Measurements from ENCODE around the gene CXCL3. TPM values are rescaled to one million over a fixed set of nuclear protein-coding genes. Genes with fewer than 3 reads are reported as not detected.

Gene CXCL3
- total RNA-seq, 1 experiment from 2014 or later: 0.23 TPM

GRCh38 chr4:74056858-74057562 lies 18.5 kb upstream of the CXCL3 start:
- no peak overlapping the region for H3K4me3 ChIP-seq (ENCODE audit: low read depth in 2 of 2, low read length in 2 of 2)
- H3K27ac ChIP-seq (ENCODE audit: low read length): no peak overlapping the region
- no peak for ATAC-seq
- ChIA-PET POLR2A (no interaction called here), CTCF (no interaction called here)
- TF ChIP-seq, protein P1, sequence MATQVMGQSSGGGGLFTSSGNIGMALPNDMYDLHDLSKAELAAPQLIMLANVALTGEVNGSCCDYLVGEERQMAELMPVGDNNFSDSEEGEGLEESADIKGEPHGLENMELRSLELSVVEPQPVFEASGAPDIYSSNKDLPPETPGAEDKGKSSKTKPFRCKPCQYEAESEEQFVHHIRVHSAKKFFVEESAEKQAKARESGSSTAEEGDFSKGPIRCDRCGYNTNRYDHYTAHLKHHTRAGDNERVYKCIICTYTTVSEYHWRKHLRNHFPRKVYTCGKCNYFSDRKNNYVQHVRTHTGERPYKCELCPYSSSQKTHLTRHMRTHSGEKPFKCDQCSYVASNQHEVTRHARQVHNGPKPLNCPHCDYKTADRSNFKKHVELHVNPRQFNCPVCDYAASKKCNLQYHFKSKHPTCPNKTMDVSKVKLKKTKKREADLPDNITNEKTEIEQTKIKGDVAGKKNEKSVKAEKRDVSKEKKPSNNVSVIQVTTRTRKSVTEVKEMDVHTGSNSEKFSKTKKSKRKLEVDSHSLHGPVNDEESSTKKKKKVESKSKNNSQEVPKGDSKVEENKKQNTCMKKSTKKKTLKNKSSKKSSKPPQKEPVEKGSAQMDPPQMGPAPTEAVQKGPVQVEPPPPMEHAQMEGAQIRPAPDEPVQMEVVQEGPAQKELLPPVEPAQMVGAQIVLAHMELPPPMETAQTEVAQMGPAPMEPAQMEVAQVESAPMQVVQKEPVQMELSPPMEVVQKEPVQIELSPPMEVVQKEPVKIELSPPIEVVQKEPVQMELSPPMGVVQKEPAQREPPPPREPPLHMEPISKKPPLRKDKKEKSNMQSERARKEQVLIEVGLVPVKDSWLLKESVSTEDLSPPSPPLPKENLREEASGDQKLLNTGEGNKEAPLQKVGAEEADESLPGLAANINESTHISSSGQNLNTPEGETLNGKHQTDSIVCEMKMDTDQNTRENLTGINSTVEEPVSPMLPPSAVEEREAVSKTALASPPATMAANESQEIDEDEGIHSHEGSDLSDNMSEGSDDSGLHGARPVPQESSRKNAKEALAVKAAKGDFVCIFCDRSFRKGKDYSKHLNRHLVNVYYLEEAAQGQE (IDR thresholded peaks at IDR 0.05; ENCODE audit: insufficient read depth in 1 of 2, low read depth in 2 of 2, low read length in 1 of 2): no peak
- TF ChIP-seq, protein P2, sequence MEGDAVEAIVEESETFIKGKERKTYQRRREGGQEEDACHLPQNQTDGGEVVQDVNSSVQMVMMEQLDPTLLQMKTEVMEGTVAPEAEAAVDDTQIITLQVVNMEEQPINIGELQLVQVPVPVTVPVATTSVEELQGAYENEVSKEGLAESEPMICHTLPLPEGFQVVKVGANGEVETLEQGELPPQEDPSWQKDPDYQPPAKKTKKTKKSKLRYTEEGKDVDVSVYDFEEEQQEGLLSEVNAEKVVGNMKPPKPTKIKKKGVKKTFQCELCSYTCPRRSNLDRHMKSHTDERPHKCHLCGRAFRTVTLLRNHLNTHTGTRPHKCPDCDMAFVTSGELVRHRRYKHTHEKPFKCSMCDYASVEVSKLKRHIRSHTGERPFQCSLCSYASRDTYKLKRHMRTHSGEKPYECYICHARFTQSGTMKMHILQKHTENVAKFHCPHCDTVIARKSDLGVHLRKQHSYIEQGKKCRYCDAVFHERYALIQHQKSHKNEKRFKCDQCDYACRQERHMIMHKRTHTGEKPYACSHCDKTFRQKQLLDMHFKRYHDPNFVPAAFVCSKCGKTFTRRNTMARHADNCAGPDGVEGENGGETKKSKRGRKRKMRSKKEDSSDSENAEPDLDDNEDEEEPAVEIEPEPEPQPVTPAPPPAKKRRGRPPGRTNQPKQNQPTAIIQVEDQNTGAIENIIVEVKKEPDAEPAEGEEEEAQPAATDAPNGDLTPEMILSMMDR (IDR thresholded peaks at IDR 0.05): no peak
- TF ChIP-seq POLR2AphosphoS5 (IDR thresholded peaks at IDR 0.05; ENCODE audit: low read depth, low read length) (no peak), TCF7L2 (IDR thresholded peaks at IDR 0.05; ENCODE audit: low read depth, low read length) (no peak), SIN3A (IDR thresholded peaks at IDR 0.05; ENCODE audit: borderline replicate concordance, insufficient read depth, low read depth, low read length) (no peak)
- in situ Hi-C loops (cut with HindIII; ENCODE audit: low pct_unique_long_range_greater_than_20kb, low sequenced_read_pairs) (no loop called here), intact Hi-C loops (cut with micrococcal nuclease; ENCODE audit: unreplicated experiment) (no loop called here)
- H3K36me3 ChIP-seq (ENCODE audit: control insufficient read depth, insufficient read depth, low read length): no peaks in the 10 kb centered on the region
- H3K27me3 ChIP-seq (ENCODE audit: control insufficient read depth, insufficient read depth, low read length): no peaks in the 10 kb centered on the region
- H3K4me1 ChIP-seq (ENCODE audit: control insufficient read depth, insufficient read depth, low read length): no peaks in the 10 kb centered on the region
- no TSS peak for BruUV-seq (replicated peaks)
- no peaks in the 10 kb centered on the region for H3K9me3 ChIP-seq (ENCODE audit: control insufficient read depth, insufficient read depth, low read depth, low read length)
- DNase-seq (ENCODE audit: low read depth, low spot score): no peak

- Histone ChIP-seq H3K4me3 (ENCODE audit: low read depth in 2 of 2, low read length in 2 of 2) (no peak overlapping the region), H3K27me3 (ENCODE audit: control insufficient read depth, insufficient read depth, low read length) (no peaks in the 10 kb centered on the region), H3K27ac (ENCODE audit: low read length) (no peak overlapping the region), H3K36me3 (ENCODE audit: control insufficient read depth, insufficient read depth, low read length) (no peaks in the 10 kb centered on the region), H3K4me1 (ENCODE audit: control insufficient read depth, insufficient read depth, low read length) (no peaks in the 10 kb centered on the region), H3K9me3 (ENCODE audit: control insufficient read depth, insufficient read depth, low read depth, low read length) (no peaks in the 10 kb centered on the region)
- DNase-seq (ENCODE audit: low read depth, low spot score) (no peak), ATAC-seq (no peak)
- ChIA-PET POLR2A (no interaction called here), CTCF (no interaction called here)
- intact Hi-C loops (cut with micrococcal nuclease; ENCODE audit: unreplicated experiment) (no loop called here), in situ Hi-C loops (cut with HindIII; ENCODE audit: low pct_unique_long_range_greater_than_20kb, low sequenced_read_pairs) (no loop called here)
- TF ChIP-seq, protein P1 (IDR thresholded peaks at IDR 0.05; ENCODE audit: insufficient read depth in 1 of 2, low read depth in 2 of 2, low read length in 1 of 2): no peak
- TF ChIP-seq, protein P2 (IDR thresholded peaks at IDR 0.05): no peak
- TF ChIP-seq SIN3A (IDR thresholded peaks at IDR 0.05; ENCODE audit: borderline replicate concordance, insufficient read depth, low read depth, low read length) (no peak), POLR2AphosphoS5 (IDR thresholded peaks at IDR 0.05; ENCODE audit: low read depth, low read length) (no peak), TCF7L2 (IDR thresholded peaks at IDR 0.05; ENCODE audit: low read depth, low read length) (no peak)
- no TSS peak for BruUV-seq (replicated peaks)
Measured at GRCh38 chr4:74056114-74056857, 17.8 kb upstream of the CXCL3 start.

All from Panc1 (cell line).